Neuronal stem cell (in vitro differentiated cells): ENCODE measurements around the gene EIF4G2. TPM values are rescaled to one million over a fixed set of nuclear protein-coding genes. Genes with fewer than 3 reads are reported as not detected.

Source experiments
- DNase-seq: peaks from one replicate; pipeline ENCODE4 v3.0.0-alpha.2; 2013; ENCODE audit warnings: low spot score
- H2AFZ ChIP-seq: one replicate; pipeline ENCODE4 v1.6.1; 2013; ENCODE audit warnings: mild to moderate bottlenecking, low read length, inconsistent platforms
- H2AK5ac ChIP-seq: 2 replicates; pipeline ENCODE4 v1.6.1; 2013; ENCODE audit warnings: low read depth, mild to moderate bottlenecking, inconsistent platforms, low read length, moderate library complexity, mixed read lengths
- H2BK120ac ChIP-seq: 2 replicates; pipeline ENCODE4 v1.6.1; 2013; ENCODE audit warnings: low read depth, mild to moderate bottlenecking, inconsistent platforms, low read length, moderate library complexity, mixed read lengths
- H2BK12ac ChIP-seq: one replicate; pipeline ENCODE4 v1.6.1; 2013; ENCODE audit warnings: low read length, inconsistent platforms
- H2BK15ac ChIP-seq: 2 replicates; pipeline ENCODE4 v1.6.1; 2013; ENCODE audit warnings: mild to moderate bottlenecking, low read length, inconsistent platforms, mixed read lengths
- H2BK5ac ChIP-seq: one replicate; pipeline ENCODE4 v1.6.1; 2013; ENCODE audit warnings: inconsistent platforms, mild to moderate bottlenecking, low read length, moderate library complexity
- H3K14ac ChIP-seq: one replicate; pipeline ENCODE4 v1.6.1; 2013; ENCODE audit warnings: low read length, inconsistent platforms
- H3K18ac ChIP-seq: 2 replicates; pipeline ENCODE4 v1.6.1; 2013; ENCODE audit warnings: low read length, inconsistent platforms
- H3K23ac ChIP-seq: 2 replicates; pipeline ENCODE4 v1.6.1; 2013; ENCODE audit warnings: low read depth, mild to moderate bottlenecking, mixed read lengths, low read length, inconsistent platforms; ENCODE audit not compliant: poor library complexity
- H3K27ac ChIP-seq: replicated peaks from 3 replicates; pipeline ENCODE4 v1.5.1; 2013; ENCODE audit warnings: low read length, inconsistent platforms
- H3K27me3 ChIP-seq, 3 experiments: 2 replicates each; pipeline ENCODE4 v1.6.1; 2013; ENCODE audit warnings: low read length in 3 of 3, mild to moderate bottlenecking in 2 of 3, inconsistent platforms in 1 of 3, low read depth in 1 of 3, mixed read lengths in 1 of 3, moderate library complexity in 1 of 3; ENCODE audit not compliant: control insufficient read depth in 3 of 3, insufficient read depth in 3 of 3
- H3K36me3 ChIP-seq, 2 donors: replicated peaks in 1 of 2; 2 replicates each; pipeline ENCODE4 v1.6.1; 2013; ENCODE audit warnings: low read length in 2 of 2; ENCODE audit not compliant: control insufficient read depth in 2 of 2, insufficient read depth in 2 of 2
- H3K4ac ChIP-seq: 2 replicates; pipeline ENCODE4 v1.6.1; 2013; ENCODE audit warnings: inconsistent platforms, mild to moderate bottlenecking, low read length, moderate library complexity
- H3K4me1 ChIP-seq, 2 donors: 1 replicate in 1 of 2; 2 replicates in 1 of 2; pipeline ENCODE4 v1.6.1; 2013; ENCODE audit warnings: low read length in 2 of 2, low read depth in 1 of 2; ENCODE audit not compliant: control insufficient read depth in 2 of 2, insufficient read depth in 1 of 2
- H3K4me2 ChIP-seq: one replicate; pipeline ENCODE4 v1.6.1; 2013; ENCODE audit warnings: mild to moderate bottlenecking, low read length, inconsistent platforms; ENCODE audit not compliant: insufficient read depth, poor library complexity, severe bottlenecking
- H3K4me3 ChIP-seq, 2 donors: 2 replicates each; pipeline ENCODE4 v1.5.1; 2013; ENCODE audit warnings: low read length in 2 of 2, mild to moderate bottlenecking in 2 of 2, inconsistent platforms in 1 of 2, moderate library complexity in 1 of 2
- H3K79me1 ChIP-seq: one replicate; pipeline ENCODE4 v1.6.1; 2013; ENCODE audit warnings: low read depth, mild to moderate bottlenecking, inconsistent platforms, low read length, moderate library complexity
- H3K9ac ChIP-seq: one replicate; pipeline ENCODE4 v1.6.1; 2013; ENCODE audit warnings: mild to moderate bottlenecking, low read depth, low read length, inconsistent platforms; ENCODE audit not compliant: poor library complexity
- H3K9me3 ChIP-seq, 2 donors: replicated peaks in 1 of 2; 2 replicates each; pipeline versions ENCODE3 to v1.6.1; 2013; ENCODE audit warnings: low read length in 2 of 2, mild to moderate bottlenecking in 2 of 2, inconsistent platforms in 1 of 2, low read depth in 1 of 2, mixed read lengths in 1 of 2, moderate library complexity in 1 of 2; ENCODE audit not compliant: control insufficient read depth in 2 of 2, insufficient read depth in 1 of 2
- H4K8ac ChIP-seq: one replicate; pipeline ENCODE4 v1.6.1; 2013; ENCODE audit warnings: low read depth, mild to moderate bottlenecking, inconsistent platforms, low read length, moderate library complexity
- H4K91ac ChIP-seq: one replicate; pipeline ENCODE4 v1.6.1; 2013; ENCODE audit warnings: low read length, low read depth, mild to moderate bottlenecking, inconsistent platforms; ENCODE audit not compliant: poor library complexity
- small RNA-seq: library from polyadenylated mRNA; stranded (forward); fragments of <200 nt; extraction: miRNeasy Mini kit (QIAGEN cat#:217004); gene quantifications from one replicate; pipeline ENCODE3, GENCODE V24; 2013; ENCODE audit not compliant: insufficient read depth

EIF4G2 gene

GRCh38 chr11:10747733-10748132 is 61.0 kb downstream of the EIF4G2 start:
- no peak overlapping the region for H3K4ac ChIP-seq
- no peak overlapping the region for H2BK15ac ChIP-seq
- no peak overlapping the region for H3K27ac ChIP-seq
- no peak overlapping the region for H2AK5ac ChIP-seq
- no peaks in the 10 kb centered on the region for H3K36me3 ChIP-seq
- no peak overlapping the region for H4K91ac ChIP-seq
- no peaks in the 10 kb centered on the region for H3K4me1 ChIP-seq
- H2BK12ac ChIP-seq, result no peak overlapping the region
- no peak overlapping the region for H4K8ac ChIP-seq
- no peak overlapping the region for H3K23ac ChIP-seq
- no peaks in the 10 kb centered on the region for H3K9me3 ChIP-seq
- no peak overlapping the region for H2AFZ ChIP-seq
- no peak overlapping the region for H3K9ac ChIP-seq
- H3K27me3 ChIP-seq, result peaks cover 0 to 25% (median 0%) of the 10 kb centered on the region in 3 experiments
- H3K18ac ChIP-seq, result no peak overlapping the region
- no peak overlapping the region for H3K4me2 ChIP-seq
- H2BK5ac ChIP-seq, result no peak overlapping the region
- no peaks in the 10 kb centered on the region for H3K79me1 ChIP-seq
- no peak overlapping the region for H2BK120ac ChIP-seq
- no peak overlapping the region for H3K14ac ChIP-seq
- DNase-seq, result no peak
- H3K4me3 ChIP-seq, result no peak overlapping the region

Small RNA genes lying within 50 kb of the gene (small RNA-seq; reads per million reads assigned to genes)
- gene SNORD97, result not detected
